HT1080 (cell line): Measurements from ENCODE around the gene TUBA1B. TPM values are rescaled to one million over a fixed set of nuclear protein-coding genes. Genes with fewer than 3 reads are reported as not detected.
"Not testable (repeated sequence)": the region's sequence is repeated elsewhere in the genome, so short reads cannot be mapped to it uniquely, and the experiment has no call there.

ENCODE experiments used
- DNase-seq: peaks from one replicate; pipeline ENCODE4 v3.0.0-alpha.2; 2015; ENCODE audit warnings: low read depth
- total RNA-seq: library from RNA; depleted of rRNA; stranded (reverse); fragments of >200 nt; shearing (Covaris generic); gene quantifications from 2 replicates; pipeline ENCODE4 v1.2.3, GENCODE V29; 2014

Gene TUBA1B
- total RNA-seq, 1 experiment from 2014 or later: 5,260 TPM

DNA sequence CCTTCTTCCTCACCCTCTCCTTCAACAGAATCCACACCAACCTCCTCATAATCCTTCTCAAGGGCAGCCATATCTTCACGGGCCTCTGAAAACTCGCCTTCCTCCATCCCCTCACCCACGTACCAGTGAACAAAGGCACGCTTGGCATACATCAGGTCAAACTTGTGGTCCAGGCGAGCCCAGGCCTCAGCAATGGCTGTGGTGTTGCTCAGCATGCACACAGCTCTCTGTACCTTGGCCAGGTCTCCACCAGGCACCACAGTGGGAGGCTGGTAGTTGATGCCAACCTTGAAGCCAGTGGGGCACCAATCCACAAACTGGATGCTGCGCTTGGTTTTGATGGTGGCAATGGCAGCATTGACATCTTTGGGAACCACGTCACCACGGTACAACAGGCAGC lies 3.2 kb downstream of the TUBA1B start:
- not testable (repeated sequence) for DNase-seq

DNA sequence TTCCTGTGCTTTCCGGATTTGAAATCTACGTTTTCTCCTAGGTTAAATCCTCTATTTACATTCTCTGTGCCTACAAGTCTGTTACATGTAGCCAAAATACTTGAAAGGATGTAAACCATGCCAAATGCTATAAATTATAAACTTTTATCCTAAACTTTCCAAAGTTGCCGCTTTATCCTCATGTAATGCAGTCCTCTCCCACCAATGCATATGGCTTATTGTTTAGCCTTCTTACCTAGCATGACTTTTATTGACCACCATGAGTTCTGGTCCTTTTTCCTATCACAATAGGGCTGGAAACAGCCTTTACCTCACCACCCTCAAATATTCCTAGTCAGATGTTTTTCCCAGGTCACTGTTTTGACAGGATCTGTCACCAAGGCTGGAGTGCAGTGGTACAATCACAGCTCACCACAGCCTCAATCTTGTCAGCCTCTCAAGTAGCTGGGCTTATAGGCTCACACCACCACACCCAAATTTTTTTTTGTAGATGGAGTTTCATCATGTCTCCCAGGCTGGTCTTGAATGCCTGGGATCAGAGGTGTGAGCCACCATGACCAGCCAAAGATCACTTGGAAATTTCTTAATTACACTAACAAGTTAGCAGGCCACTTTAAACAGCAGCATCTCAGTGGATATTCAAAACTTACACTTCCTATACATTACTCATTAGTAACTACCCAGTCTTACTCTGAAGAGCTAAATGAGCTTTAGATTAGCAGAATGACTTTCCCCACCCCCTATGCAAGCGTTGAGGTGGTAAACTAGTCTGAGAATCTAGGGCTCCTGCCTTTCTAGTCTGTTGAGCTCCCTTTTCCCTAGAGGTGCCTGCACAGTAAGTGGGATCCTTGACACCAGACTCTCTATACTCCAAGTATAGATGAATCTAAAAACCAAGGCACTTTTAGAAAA lies 4.1 kb downstream of the TUBA1B start:
- peak; percentile 48 for DNase-seq

DNA sequence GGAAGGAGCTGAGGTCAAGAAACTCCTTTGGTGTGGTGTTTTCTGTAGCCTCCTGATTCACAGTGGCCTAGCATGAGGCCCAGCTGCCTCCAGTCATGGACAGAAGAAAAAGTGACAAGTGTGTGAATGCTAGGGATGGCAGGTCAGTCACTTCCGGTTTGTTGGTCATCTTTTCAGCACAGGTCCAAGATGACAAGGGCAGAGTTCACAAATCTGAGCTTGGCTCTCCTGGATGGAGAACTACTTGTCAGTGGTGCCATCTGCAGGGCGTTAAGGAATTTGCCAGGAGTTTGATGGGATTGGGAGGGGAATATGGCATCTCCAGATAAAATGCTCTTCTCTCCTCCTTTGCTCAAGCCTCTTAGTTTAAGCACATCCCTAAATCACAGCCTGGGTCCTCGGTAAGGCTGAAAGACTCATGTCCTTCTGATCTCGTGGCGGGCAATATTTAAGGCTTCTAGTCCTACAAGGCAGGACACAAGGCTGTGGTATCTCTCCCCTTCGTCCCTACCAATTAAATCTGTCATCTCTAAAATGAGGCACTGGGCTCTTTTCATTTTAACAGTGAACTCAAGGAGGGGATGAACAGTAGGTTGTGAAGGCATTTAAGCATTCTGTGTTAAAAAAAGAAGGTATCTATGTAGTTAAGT lies 10.0 kb downstream of the TUBA1B start:
- peak; percentile 67 for DNase-seq

DNA sequence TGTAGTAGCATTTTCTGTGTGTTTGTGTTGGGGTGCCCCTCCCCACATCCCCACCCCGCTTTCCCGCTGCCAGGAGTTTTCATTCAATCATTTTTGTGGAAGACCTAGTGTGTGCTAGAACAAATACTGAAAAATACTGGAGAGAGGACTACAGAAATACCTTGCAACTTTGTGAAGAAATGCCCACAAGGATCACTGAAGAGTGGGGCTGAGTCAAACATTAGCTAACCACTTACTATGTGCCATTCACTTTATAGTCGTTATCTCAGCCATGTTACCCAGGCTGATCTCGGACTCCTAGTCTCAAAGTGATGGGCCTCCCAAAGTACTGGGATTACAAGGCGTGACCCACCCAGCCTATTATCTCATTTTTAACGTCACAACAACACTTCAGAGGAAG lies 20.0 kb downstream of the TUBA1B start:
- no peak for DNase-seq

DNA sequence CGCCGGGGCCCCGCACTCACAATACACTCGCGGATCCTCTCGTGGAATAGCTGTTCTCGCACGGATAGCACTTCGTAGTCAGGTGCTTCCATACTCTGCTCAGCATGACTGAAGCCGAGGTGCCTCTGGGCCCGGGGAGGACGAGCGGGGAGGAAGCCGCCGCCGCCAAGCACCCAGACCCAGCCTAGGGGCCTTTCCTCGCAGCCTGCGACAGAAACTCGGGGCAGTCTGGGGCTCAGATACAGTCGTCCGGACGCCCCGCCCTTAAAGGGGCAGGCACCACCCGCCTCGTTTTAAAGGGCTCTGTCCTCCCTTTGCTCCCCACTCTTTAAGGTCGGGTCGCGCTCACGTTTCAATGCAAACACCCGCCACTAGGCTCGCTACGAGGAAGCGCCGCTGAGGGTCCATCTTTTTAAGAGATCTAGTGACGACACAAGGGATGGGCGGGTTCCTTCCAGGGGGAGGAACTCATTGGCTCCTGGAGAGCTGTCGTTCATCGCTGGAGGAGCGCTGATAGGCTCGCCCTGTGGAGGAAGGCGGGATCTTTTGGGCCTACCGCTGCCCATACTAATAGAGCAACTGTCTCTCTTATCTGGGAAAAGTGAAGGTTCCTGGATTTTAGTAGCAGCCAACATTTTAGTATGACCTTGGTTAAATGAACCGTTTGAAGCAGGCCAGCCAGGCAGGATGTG lies 20.6 kb downstream of the TUBA1B start, which contains the start of gene LMBR1L:
TSS of gene LMBR1L (minus strand) at position 384 of the 692 bp plus-strand sequence. CDS start at position 92, 292 bp downstream.
- peak; percentile 98 for DNase-seq

DNA sequence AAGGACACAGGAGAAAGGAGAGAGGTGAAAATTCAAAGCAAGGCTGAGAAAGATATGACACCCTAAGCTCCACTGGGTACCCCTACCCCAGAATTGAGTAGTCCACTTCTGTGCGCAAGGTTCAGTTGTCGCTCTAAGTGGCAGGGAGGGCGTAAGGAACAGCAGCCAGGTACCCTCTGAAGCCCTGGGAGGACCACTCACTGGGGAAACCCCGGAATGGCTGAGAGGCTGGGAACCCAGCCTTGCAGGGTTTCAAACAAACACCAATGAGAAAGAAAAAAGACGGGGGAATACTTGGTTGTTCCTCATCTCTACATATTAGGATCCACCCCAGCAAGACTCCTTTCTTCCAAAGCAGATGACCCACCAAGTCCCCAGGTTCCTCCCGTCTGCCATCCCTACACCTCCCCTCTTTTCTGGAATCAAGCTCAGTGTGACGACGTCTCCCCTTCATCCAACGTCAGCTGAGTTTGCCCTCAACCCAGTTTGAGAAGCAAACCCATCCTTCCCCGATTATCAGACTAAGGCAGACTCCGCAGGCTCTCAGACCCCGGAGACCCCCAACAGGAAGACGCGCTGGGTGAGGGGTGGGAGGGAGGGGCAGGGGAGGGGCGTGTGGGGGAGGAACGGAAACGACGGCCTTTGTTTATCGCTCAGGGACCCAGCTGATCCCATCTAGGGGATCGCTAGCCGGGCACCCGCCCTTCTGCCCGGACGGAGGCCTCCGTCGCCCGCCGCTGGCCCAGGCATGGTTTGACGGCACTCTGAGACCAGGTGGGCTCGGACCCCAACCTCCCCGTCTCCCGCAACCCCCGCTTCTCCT lies 21.3 kb downstream of the TUBA1B start:
- DNase-seq: no peak

DNA sequence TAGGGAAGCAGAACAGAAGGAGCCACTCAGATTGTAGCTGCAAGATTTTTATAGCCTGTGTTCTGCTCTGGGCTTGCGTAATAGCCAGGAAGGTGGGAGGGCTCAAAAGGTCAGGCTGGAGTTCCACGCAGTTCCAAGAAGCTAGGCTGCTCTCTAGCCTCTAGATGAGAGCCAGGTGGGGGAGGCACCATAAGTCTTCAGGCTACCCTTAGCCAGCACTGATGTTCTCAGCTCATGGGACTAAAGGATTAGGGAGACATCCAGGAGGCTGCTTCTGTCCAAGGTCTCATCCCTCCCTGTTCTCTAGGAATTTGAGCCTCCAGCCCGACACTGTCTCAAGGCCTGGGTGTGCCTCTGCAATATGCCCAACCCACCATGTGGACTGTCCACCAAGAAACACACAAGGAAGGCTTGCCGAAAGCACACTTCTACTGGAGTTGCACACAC lies 22.2 kb downstream of the TUBA1B start:
- no peak for DNase-seq

DNA sequence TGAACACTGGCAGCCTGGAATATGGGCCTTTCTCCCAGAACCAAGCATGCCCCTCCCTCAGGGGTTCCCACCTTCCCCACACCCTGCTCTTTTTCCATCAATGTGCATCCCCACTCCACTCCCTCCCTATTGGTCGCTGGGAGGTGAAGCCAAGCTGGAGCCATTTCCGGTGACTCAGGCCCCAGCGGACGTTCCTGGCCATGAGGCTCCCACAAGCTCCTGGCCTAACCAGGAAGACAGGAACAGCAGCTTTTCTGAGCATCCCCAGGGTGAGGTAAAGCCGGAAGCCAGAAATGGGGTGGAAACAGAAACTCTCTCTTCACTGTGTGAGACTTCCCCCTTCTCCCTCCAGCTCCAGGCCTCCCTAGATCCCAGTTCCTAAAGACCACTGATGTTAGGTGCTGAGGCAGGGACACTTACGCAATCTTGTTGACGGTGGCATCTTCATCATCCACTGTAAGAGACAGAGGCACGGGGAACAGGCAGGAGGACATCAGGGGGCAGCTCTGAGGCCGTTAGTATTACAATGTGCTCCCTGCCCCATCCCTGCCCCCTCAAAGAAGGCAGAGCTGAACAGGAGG lies 25.6 kb downstream of the TUBA1B start:
- DNase-seq: peak; percentile 91

DNA sequence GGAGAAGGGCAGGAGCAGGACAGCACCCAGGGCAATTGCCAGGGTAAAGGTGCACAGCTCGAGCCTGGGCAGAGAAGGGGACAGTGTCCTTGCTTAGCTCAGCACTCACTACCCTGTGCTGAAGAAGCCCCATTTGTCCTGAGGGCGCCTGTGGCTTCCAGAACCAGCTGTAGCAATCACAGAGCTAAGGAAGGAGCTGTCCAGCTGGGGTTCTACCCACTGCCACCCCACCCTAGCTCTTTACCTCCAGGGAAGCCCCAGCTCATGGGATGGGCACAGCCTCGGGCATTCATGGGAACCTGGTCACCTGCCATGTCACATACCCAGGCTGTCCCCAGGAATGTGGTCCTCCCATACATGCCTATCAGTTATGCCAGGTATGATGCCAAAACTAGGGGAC lies 26.4 kb downstream of the TUBA1B start:
- DNase-seq: no peak

DNA sequence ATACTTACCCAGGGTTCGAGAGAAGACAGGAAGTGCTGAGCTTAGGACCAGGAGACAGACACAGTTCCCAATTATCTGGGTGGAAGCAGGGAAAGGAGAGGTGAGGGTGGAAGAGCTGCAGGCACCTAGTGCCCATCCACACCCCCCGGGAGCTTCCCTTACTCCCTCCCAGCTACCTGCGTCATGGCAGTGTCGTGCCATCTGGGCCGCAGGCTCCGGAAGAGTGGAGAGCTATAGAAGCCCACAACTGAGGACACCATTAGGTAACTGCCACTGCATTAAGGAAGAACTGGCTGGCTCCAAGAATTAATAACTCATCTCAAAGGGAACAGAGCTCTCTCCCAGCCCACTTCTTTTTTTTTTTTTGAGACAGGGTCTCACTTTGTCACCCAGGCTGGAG lies 30.8 kb downstream of the TUBA1B start:
- no peak for DNase-seq

DNA sequence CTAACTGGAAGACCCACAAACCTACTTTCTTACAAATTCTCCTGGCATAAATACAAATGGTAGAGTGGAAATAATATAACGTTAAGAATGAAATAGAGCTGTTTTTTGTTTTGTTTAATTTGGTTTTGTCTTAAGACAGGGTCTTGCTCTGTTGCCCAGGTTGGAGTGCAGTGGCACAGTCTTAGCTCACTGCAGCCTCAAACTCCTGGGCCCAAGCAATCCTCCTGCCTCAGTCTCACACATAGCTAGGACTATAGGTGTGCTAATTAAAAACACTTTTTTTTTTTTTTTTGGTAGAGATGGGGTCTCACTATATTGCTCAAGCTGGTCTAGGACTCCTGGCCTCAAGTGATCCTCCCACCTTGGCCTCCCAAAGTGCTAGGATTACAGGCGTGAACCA lies 32.5 kb downstream of the TUBA1B start:
- DNase-seq: no peak

DNA sequence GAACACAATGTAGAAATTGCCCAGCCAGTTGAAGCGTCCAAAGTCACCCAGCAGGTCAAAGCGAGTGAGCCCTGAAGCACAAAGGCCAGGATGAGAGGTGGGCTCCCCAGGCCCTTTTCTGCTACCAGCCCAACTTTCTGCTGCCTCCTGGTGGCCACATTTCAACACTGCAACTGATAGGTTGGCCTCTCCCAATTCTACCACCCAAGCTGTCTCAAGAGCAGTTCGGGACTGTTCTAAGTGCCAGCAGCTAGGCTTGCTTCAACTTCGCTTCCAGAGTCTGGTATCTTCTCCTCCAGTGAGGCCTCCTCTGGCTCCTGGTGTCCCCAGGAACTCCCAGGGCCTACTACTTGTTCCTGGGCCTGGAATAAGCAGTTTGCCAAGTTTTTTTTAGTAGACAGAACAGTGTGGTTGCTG lies 33.2 kb downstream of the TUBA1B start:
- peak; percentile 57 for DNase-seq

DNA sequence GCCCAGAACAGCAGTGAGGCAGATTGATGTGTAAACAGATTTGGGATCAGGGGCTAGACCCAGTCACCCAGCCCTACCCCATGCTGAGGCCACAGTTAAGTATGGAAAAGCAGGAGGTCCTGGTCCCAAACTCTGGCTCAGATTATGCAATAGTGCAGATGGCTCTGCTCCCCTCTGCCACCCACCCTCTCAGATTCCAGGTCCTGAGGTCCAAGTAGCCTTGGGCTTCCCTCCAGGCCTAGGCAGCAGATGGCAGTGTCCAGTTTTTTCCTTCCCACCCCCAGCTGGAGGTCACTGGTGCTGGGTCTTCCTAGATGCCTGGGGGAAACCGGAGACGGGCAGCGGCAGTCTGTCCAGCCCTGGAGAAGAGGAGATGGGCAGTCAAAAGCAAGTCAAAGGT lies 33.8 kb downstream of the TUBA1B start:
- no peak for DNase-seq

DNA sequence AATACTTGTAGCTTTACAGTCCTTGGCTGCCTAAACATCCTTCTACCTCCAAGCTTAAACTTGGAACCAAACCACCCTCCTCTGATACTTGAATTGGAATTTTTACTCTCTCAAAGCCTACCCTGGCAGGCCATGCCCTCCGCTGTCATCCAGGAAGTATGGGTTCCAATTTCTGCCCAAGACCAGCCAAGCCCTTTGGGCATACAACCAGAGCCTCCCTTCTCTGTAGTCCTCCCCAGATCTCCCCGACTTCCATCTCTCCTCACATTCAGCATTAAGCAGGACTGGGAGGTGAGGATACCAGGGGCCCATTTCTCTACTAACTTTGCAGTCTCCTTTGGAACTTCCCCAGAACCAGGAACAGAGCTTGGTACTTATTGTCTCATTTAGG lies 36.2 kb downstream of the TUBA1B start:
- DNase-seq: no peak

DNA sequence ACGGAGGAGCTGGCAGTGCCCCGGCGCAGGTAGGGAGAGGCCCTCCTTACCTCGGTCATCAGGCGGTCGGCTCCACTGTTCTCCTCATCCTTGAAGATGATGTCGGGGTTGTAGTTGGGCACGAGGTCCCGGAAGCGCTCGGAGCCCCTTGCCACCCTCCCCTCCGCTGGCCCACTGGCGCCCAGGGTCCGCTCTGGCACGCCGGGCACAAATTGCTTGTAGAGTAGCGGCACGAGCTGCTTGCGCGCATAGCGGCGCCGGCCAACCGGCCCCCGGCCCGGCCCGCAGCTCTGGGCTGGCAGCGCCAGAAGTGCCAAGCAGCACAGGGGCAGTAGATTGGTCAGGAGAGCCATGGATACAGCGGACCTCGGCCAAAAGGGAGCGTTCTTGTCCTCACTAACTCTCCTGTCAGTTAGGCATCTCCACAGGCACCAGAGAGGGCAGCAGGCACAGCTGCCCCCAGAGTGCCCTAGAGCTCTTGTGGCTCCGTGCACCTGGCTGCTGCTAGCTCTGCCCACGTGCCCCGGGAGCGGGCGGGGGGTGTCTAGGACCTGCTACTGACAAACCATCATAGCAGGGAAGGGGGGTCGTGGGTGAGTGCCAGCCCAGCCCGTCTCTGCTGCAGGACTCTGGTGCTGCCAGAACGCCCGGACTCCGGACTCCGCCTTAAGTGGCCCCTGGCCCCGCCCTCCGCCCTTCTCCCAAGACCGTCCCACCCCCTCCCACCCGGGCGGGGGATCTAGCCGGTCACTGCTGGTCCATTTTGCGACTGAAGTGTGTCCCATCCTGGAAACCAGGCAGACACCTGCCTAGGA lies 36.8 kb downstream of the TUBA1B start, which contains the start of gene DHH:
TSS of gene DHH (minus strand) at position 642 of the 815 bp plus-strand sequence. CDS start at position 353, 289 bp downstream.
- no peak for DNase-seq

DNA sequence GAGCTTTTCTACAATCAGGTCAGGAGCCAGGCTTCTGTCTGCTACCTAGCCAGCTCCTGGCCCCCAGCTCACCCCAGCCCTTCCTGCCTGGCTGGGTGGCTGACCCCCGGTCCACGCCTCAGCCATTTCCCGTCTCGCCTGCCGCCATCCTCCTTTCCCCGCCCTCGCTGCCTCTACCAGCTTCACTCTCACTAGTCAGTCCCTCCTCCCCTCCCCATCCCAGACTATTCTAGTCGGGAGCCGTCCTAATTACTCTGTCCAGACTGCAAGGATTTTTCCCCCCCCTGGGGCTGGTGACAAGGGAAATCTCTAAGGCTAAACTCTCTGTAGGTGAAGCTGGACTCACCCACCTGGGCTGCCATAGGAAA lies 37.4 kb downstream of the TUBA1B start:
- DNase-seq: no peak

DNA sequence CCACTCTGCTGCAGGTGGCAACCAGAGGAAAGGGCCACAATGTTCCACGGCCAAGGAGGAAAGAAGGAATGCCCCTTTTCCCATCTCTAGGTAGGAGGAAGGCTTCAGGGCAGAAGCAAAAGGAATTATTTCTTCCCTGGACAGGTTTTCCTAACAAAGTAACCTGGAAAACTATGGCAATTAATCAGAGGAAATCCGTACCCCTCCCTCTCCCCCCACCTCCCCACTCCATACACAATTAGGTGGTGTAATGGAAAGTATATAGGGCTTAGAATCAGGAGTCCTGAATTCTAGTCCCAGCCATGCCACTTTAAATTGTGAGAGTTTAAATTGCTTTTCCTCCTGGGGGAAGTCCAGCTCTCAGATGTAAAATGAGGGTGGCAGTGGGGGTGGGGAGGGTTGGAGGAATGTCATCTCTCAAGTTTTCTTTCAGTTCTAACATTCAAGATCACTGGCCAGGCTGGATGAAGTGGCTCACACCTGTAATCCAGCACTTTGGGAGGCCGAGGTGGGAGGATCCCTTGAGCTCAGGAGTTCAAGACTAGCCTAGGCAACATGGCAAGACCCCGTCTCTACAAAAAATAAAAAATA lies 38.3 kb downstream of the TUBA1B start:
- no peak for DNase-seq

DNA sequence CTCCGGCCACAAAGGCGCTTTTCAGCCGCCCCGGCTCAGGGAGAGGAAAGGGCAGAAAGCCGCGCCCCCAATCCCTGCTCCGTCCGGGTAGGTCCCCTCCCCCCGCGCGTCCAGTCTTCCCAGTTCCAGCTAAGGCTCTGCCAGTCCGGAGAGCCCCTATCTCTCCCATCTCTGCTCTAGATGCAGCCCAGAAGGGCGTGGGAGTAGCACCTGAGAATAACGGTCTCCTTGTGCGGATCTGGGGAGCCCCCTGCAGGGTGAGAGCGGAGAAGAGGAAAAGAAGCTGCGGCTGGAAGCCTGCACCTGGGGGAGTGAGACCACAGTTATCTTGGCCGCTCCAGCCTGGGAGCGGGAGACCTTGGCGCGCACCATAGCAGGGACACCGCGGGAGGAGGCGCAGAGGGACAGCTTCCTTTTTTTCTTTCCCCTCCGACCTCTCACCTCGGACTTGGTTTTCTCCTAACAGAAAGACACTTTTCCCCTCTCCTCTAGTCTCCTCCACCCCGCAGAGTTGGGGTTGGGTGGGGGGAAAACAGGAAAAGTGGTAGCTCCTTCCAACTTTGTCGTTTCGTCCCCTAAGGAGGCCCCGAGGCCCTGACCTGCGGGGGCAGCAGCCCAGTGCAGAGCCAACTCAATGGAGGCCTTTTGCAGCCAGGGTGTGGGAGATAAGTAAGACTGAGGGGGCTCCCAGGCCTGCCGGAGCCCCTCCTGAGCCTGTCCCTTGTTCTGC lies 38.9 kb downstream of the TUBA1B start:
- DNase-seq: peak; percentile 59

DNA sequence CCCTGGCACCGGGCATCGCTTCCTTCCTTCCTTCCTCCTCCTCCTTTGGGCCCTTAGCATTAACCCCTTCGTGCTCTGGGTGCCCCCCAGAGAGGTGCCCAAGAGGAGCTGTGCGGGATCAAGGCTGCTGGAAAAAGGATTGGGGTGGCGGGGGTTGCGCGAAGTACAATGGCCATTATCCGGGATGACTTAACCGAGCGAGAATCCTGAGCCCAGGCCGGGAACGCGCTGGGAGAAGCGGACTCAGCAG lies 39.4 kb downstream of the TUBA1B start:
- no peak for DNase-seq
